ENCODE data around the gene LRMDA. TPM values are rescaled to one million over a fixed set of nuclear protein-coding genes. Genes with fewer than 3 reads are reported as not detected.

Gene LRMDA
- total and polyA plus RNA-seq, 10 of the 15 experiments (the other 5 are each of a cell fraction or from before 2014, with no cell fraction given), result 0.07 to 0.54 (median 0.29) TPM; not detected in 4

GRCh38 chr10:76071653-76072365 is 640.4 kb downstream of the LRMDA start (continued):
- TF ChIP-seq ATF2 (IDR thresholded peaks at IDR 0.05; ENCODE audit: low read length), result no peak
- TF ChIP-seq EP300 (IDR thresholded peaks at IDR 0.05; ENCODE audit: borderline replicate concordance in 1 of 2, control insufficient read depth in 1 of 2, low read depth in 2 of 2, low read length in 2 of 2), result no peak
- TF ChIP-seq NR2C2 (IDR thresholded peaks at IDR 0.05; ENCODE audit: borderline replicate concordance, control insufficient read depth, insufficient read length, low read depth), result no peak
- no peak for TF ChIP-seq PKNOX1 (IDR thresholded peaks at IDR 0.05)
- TF ChIP-seq ETV6 (conservative IDR thresholded peaks at IDR 0.05 in 1 of 2, IDR thresholded peaks at IDR 0.05 in 1 of 2; ENCODE audit: borderline replicate concordance in 1 of 2, low read depth in 1 of 2), result no peak
- no peak for TF ChIP-seq SP1 (IDR thresholded peaks at IDR 0.05; ENCODE audit: low read depth, low read length)
- TF ChIP-seq RFX5 (IDR thresholded peaks at IDR 0.05; ENCODE audit: low read depth, low read length), result no peak
- no peak for TF ChIP-seq NBN (IDR thresholded peaks at IDR 0.05)
- no peak for TF ChIP-seq HDAC6 (IDR thresholded peaks at IDR 0.05; ENCODE audit: unreplicated experiment)
- TF ChIP-seq BRCA1 (IDR thresholded peaks at IDR 0.05; ENCODE audit: low read depth, low read length), result no peak

- Histone ChIP-seq H3K27me3 (replicated peaks in 1 of 2; ENCODE audit: control insufficient read depth in 2 of 2, insufficient read depth in 2 of 2, low read length in 1 of 2) (no peaks in the 10 kb centered on the region), H3K9ac (ENCODE audit: control insufficient read depth, insufficient read depth, low read length) (no peak overlapping the region), H3K27ac (ENCODE audit: control insufficient read depth, insufficient read depth) (no peak overlapping the region), H3K4me1 (ENCODE audit: control insufficient read depth, insufficient read depth, low read length) (no peaks in the 10 kb centered on the region), H3K79me2 (ENCODE audit: control insufficient read depth, insufficient read depth, low read length) (no peaks in the 10 kb centered on the region), H3K4me2 (ENCODE audit: control insufficient read depth, insufficient read depth) (no peak overlapping the region), H3K9me3 (replicated peaks; ENCODE audit: control insufficient read depth, insufficient read depth, low read length) (no peaks in the 10 kb centered on the region; the same call in 2 of the 3 replicates), H2AFZ (ENCODE audit: control insufficient read depth, low read depth, low read length) (no peak overlapping the region), H3K4me3 (no peak overlapping the region), H4K20me1 (ENCODE audit: control insufficient read depth, insufficient read depth) (no peaks in the 10 kb centered on the region), H3K36me3 (ENCODE audit: control insufficient read depth in 2 of 2, insufficient read depth in 2 of 2, low read length in 1 of 2) (no peaks in the 10 kb centered on the region)
- ChIA-PET SMC1A (ENCODE audit: uncharacterized antibody, unreplicated experiment) (interaction anchor here (0.9 kb wide), 1 partner anchor 25 kb away, joined by 3 read pairs; no protein-coding TSS in a partner anchor), POLR2A (no interaction called here), CTCF (interaction anchor here (0.8 kb wide), 1 partner anchor 17 kb away, joined by 3 read pairs; no protein-coding TSS in a partner anchor), RAD21 (ENCODE audit: unreplicated experiment) (no interaction called here)
- no peak for DNase-seq (ENCODE audit: low read depth, low spot score)
- no peak for FAIRE-seq
- no TSS peak for BruUV-seq (replicated peaks)
- intact Hi-C loops (cut with micrococcal nuclease; ENCODE audit: unreplicated experiment) (no loop called here), in situ Hi-C loops (cut with MboI) (no loop called here)
- ATAC-seq, result no peak
- TF ChIP-seq DPF2 (IDR thresholded peaks at IDR 0.05) (no peak), ZZZ3 (IDR thresholded peaks at IDR 0.05; ENCODE audit: control insufficient read depth, insufficient read length, low read depth) (no peak), BHLHE40 (IDR thresholded peaks at IDR 0.05; ENCODE audit: borderline replicate concordance in 1 of 2, low read depth in 2 of 2, low read length in 1 of 2) (no peak), NFIC (IDR thresholded peaks at IDR 0.05; ENCODE audit: low read depth, low read length) (no peak), MYC (IDR thresholded peaks at IDR 0.05; ENCODE audit: insufficient read depth, insufficient read length, insufficient replicate concordance, low read length, severe bottlenecking) (no peak), E4F1 (IDR thresholded peaks at IDR 0.05; ENCODE audit: borderline replicate concordance, partially characterized antibody) (no peak)
Observed at GRCh38 chr10:76072384-76072783, 641.0 kb downstream of the LRMDA start.

Data from GM12878 (cell line).